Nephron progenitor cell (in vitro differentiated cells): ENCODE data around the gene STRA6.

Experiments used
- DNase-seq: peaks from one replicate; pipeline ENCODE4 v3.0.0; 2021
- H3K27ac Mint-ChIP-seq: 2 replicates; pipeline ENCODE4 v1.8.0; 2021; ENCODE audit warnings: mild to moderate bottlenecking, moderate library complexity, mixed read lengths
- H3K27me3 Mint-ChIP-seq: 2 replicates; pipeline ENCODE4 v1.8.0; 2021; ENCODE audit warnings: mild to moderate bottlenecking, low read depth, mixed read lengths; ENCODE audit not compliant: poor library complexity
- H3K36me3 Mint-ChIP-seq: 2 replicates; pipeline ENCODE4 v1.8.0; 2021; ENCODE audit warnings: low read depth, mixed read lengths
- H3K4me1 Mint-ChIP-seq: 2 replicates; pipeline ENCODE4 v1.8.0; 2021; ENCODE audit warnings: mixed read lengths
- H3K4me3 Mint-ChIP-seq: 2 replicates; pipeline ENCODE4 v1.8.0; 2021; ENCODE audit warnings: mild to moderate bottlenecking, moderate library complexity, mixed read lengths
- H3K9me3 Mint-ChIP-seq: 2 replicates; pipeline ENCODE4 v1.8.0; 2021; ENCODE audit warnings: mild to moderate bottlenecking, moderate library complexity, mixed read lengths
- CTCF ChIP-seq: fragments of 200-600 bp; sonication (generic); IDR thresholded peaks from 2 replicates; pipeline ENCODE4 v1.5.0; 2021; ENCODE audit warnings: antibody characterized with exemption

Gene STRA6

GRCh38 chr15:74244822-74245341 lies 42.3 kb upstream of the STRA6 start:
- Mint-ChIP-seq H3K4me3 (no peak overlapping the region), H3K27ac (no peak overlapping the region)

GRCh38 chr15:74243431-74243830 lies 40.8 kb upstream of the STRA6 start:
- Mint-ChIP-seq H3K27ac (no peak overlapping the region), H3K36me3 (no peaks in the 10 kb centered on the region), H3K27me3 (peaks cover 26% of the 10 kb centered on the region), H3K4me3 (no peak overlapping the region), H3K9me3 (no peaks in the 10 kb centered on the region), H3K4me1 (peaks cover 60% of the 10 kb centered on the region)
- no peak for TF ChIP-seq CTCF
- no peak for DNase-seq

More at GRCh38 chr15:74244822-74245341, 42.3 kb upstream of the STRA6 start:
- Mint-ChIP-seq H3K27me3 (peaks cover 26% of the 10 kb centered on the region), H3K4me1 (peaks cover 49% of the 10 kb centered on the region), H3K36me3 (no peaks in the 10 kb centered on the region), H3K9me3 (no peaks in the 10 kb centered on the region)
- no peak for TF ChIP-seq CTCF
- no peak for DNase-seq

GRCh38 chr15:74242441-74243185 lies 40.0 kb upstream of the STRA6 start:
- Mint-ChIP-seq H3K9me3 (no peaks in the 10 kb centered on the region), H3K4me1 (peaks cover 62% of the 10 kb centered on the region), H3K36me3 (no peaks in the 10 kb centered on the region), H3K4me3 (no peak overlapping the region), H3K27ac (peak overlapping the region; percentile 30), H3K27me3 (peaks cover 26% of the 10 kb centered on the region)
- TF ChIP-seq CTCF, result no peak
- DNase-seq, result no peak

GRCh38 chr15:74240897-74241614 lies 38.5 kb upstream of the STRA6 start:
- DNase-seq, result no peak
- Mint-ChIP-seq H3K9me3 (no peaks in the 10 kb centered on the region), H3K27ac (no peak overlapping the region), H3K4me1 (peaks cover 55% of the 10 kb centered on the region), H3K36me3 (no peaks in the 10 kb centered on the region), H3K27me3 (peaks cover 25% of the 10 kb centered on the region), H3K4me3 (no peak overlapping the region)
- TF ChIP-seq CTCF, result no peak

- TF ChIP-seq CTCF, result no peak
- Mint-ChIP-seq H3K4me1 (peaks cover 55% of the 10 kb centered on the region), H3K27me3 (peaks cover 21% of the 10 kb centered on the region), H3K9me3 (no peaks in the 10 kb centered on the region), H3K27ac (no peak overlapping the region), H3K36me3 (no peaks in the 10 kb centered on the region), H3K4me3 (no peak overlapping the region)
- no peak for DNase-seq
Observed at GRCh38 chr15:74240002-74240568, 37.5 kb upstream of the STRA6 start.
